Kidney (tissue), 14 donors: ENCODE results near the gene NATD1. TPM values are rescaled to one million over a fixed set of nuclear protein-coding genes. Genes with fewer than 3 reads are reported as not detected.

Experiments used
- DNase-seq, 5 donors: peaks; one replicate each; pipeline ENCODE4 v3.0.0-alpha.2; 2013 to 2020
- FAIRE-seq: peaks from 2 replicates; lab custom pipeline; 2012; peaks lifted over from hg19 to GRCh38; lab: Jason Lieb, UNC
- H3K27ac ChIP-seq, 2 donors: one replicate each; pipeline ENCODE4 v1.7.0; 2013; ENCODE audit warnings: low read depth in 2 of 2, low read length in 2 of 2, inconsistent platforms in 1 of 2
- H3K27me3 ChIP-seq: one replicate; pipeline ENCODE4 v1.7.1; 2013; ENCODE audit warnings: low read length, inconsistent platforms; ENCODE audit not compliant: control insufficient read depth, insufficient read depth
- H3K36me3 ChIP-seq, 3 donors: one replicate each; pipeline versions ENCODE4 v1.7.0 to v1.7.1; 2013; ENCODE audit warnings: low read length in 3 of 3, control low read depth in 1 of 3, inconsistent platforms in 1 of 3; ENCODE audit not compliant: insufficient read depth in 3 of 3, control insufficient read depth in 2 of 3
- H3K4me1 ChIP-seq, 3 donors: one replicate each; pipeline versions ENCODE4 v1.7.0 to v1.7.1; 2013; ENCODE audit warnings: low read length in 3 of 3, inconsistent platforms in 1 of 3, low read depth in 1 of 3; ENCODE audit not compliant: control insufficient read depth in 2 of 3, insufficient read depth in 2 of 3
- H3K4me3 ChIP-seq, 3 donors: one replicate each; pipeline versions ENCODE4 v1.7.0 to v1.8.1; 2013; ENCODE audit warnings: low read length in 3 of 3, control low read depth in 1 of 3, inconsistent platforms in 1 of 3
- H3K9ac ChIP-seq, 3 donors: one replicate each; pipeline versions ENCODE4 v1.7.0 to v1.7.1; 2013; ENCODE audit warnings: low read length in 3 of 3, control low read depth in 1 of 3, inconsistent platforms in 1 of 3
- H3K9me3 ChIP-seq, 3 donors: one replicate each; pipeline versions ENCODE4 v1.7.0 to v1.7.1; 2013; ENCODE audit warnings: low read length in 3 of 3, control low read depth in 1 of 3, inconsistent platforms in 1 of 3; ENCODE audit not compliant: control insufficient read depth in 2 of 3, insufficient read depth in 1 of 3
- CTCF ChIP-seq: IDR thresholded peaks from 3 replicates; pipeline ENCODE4 v1.5.1; 2012; ENCODE audit warnings: mild to moderate bottlenecking, moderate library complexity, borderline replicate concordance; ENCODE audit not compliant: insufficient read depth; ENCODE audit errors: extremely low read depth
- intact Hi-C: fragments of 100-400 bp; cut with DNase I; formaldehyde crosslinking; loops from one replicate; pipeline ENCODE4 v1.11.1; 2022
- polyA plus RNA-seq: library from polyadenylated mRNA; stranded (reverse); fragments of 350-450 nt; fragmentation: Illumina TruSeq; extraction: RNeasy Lipid Tissue Mini Kit (QIAGEN cat#74804); gene quantifications from one replicate; pipeline ENCODE4 v1.2.3, GENCODE V29; 2014; ENCODE audit warnings: low read depth, low replicate concordance; ENCODE audit not compliant: insufficient read depth
- total RNA-seq: library from RNA; stranded (reverse); fragmentation: NEBNext Ultra II Directional; extraction: Animal tissue kit (Norgen Biotek cat#: 25700); gene quantifications from one replicate; pipeline ENCODE4 v1.2.1, GENCODE V29; 2021
- donor health status: control.
- donor health status: control.
- donor health status: control.
- donor health status: control.
- donor health status: control.
- donor health status: DM: yes; HTN: yes; CAD: no.
- donor health status: Normal renal cell carcinoma (clear cell type).

NATD1 gene
- total and polyA plus RNA-seq, 2 donors from 2014 or later = 5.0 to 14.2 TPM

DNA sequence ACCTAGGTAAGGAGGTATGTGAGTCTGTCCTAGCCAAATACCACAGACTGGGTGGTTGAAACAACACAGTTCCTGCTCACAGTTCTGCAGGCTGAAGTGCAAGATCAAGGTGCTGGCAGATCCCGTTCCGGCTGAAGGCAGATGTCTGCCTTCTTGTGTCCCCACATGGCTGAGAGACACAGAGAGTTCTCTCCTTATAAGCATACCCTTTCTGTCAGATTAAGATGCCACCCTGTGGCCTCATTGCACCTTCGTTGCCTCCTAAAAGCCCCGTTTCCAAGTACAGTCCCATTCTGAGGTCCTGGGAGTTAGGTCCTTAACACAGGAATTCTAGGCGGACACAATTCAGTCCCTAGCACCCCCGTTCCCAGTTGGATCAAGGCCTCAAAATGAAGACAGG is 30.1 kb downstream of the NATD1 start:
- no peak overlapping the region for H3K9ac ChIP-seq
- H3K36me3 ChIP-seq = no peaks in the 10 kb centered on the region
- H3K27me3 ChIP-seq = no peaks in the 10 kb centered on the region
- no peak overlapping the region for H3K27ac ChIP-seq
- TF ChIP-seq CTCF = no peak
- no peak for FAIRE-seq
- no peak overlapping the region for H3K4me3 ChIP-seq
- DNase-seq = no peak
- no peaks in the 10 kb centered on the region for H3K4me1 ChIP-seq
- intact Hi-C loops = no loop called here
- H3K9me3 ChIP-seq = no peaks in the 10 kb centered on the region

- Histone ChIP-seq H3K4me1 (peaks cover 0 to 10% (median 4%) of the 10 kb centered on the region in 3 donors), H3K9ac (no peak overlapping the region), H3K27me3 (no peaks in the 10 kb centered on the region), H3K27ac (no peak overlapping the region), H3K36me3 (no peaks in the 10 kb centered on the region), H3K4me3 (no peak overlapping the region), H3K9me3 (no peaks in the 10 kb centered on the region)
- TF ChIP-seq CTCF = no peak
- no peak for FAIRE-seq
- intact Hi-C loops = no loop called here
- DNase-seq = no peak
These were observed 34.3 kb downstream of the NATD1 start for GRCh38 chr17:21218831-21219380.

- no peak for TF ChIP-seq CTCF
- H3K36me3 ChIP-seq = no peaks in the 10 kb centered on the region
- H3K9me3 ChIP-seq = no peaks in the 10 kb centered on the region
- no peak overlapping the region for H3K4me3 ChIP-seq
- H3K27me3 ChIP-seq = no peaks in the 10 kb centered on the region
- peaks cover 0 to 13% (median 6%) of the 10 kb centered on the region in 3 donors for H3K4me1 ChIP-seq
- H3K27ac ChIP-seq = no peak overlapping the region
- peak in 1 of 5 donors; percentile 12 for DNase-seq
- FAIRE-seq = no peak
- H3K9ac ChIP-seq = no peak overlapping the region
- intact Hi-C loops = no loop called here
These were observed 35.1 kb downstream of the NATD1 start for GRCh38 chr17:21218101-21218500.

DNA sequence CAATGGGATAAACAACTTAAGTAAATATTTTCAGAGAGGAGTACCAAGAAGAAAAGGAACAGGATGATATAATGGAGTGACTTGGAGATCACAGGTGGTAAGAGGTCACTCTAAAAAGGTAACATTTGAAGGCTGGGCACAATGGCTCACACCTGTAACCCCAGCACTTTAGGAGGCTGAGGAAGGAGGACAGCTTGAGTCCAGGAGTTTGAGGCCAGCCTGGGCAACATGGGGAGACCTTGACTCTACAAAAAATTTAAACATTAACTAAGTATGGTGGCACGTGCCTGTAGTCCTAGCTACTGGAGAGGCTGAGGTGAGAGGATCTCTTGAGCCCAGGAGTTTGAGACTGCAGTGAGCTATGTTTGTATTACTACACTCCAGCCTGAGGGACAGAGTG is 35.9 kb downstream of the NATD1 start:
- no peak for FAIRE-seq
- no peaks in the 10 kb centered on the region for H3K9me3 ChIP-seq
- H3K27ac ChIP-seq = no peak overlapping the region
- no peak overlapping the region for H3K4me3 ChIP-seq
- H3K27me3 ChIP-seq = no peaks in the 10 kb centered on the region
- intact Hi-C loops = no loop called here
- no peak overlapping the region for H3K9ac ChIP-seq
- H3K36me3 ChIP-seq = no peaks in the 10 kb centered on the region
- no peak for DNase-seq
- TF ChIP-seq CTCF = no peak
- H3K4me1 ChIP-seq = peaks cover 0 to 20% (median 14%) of the 10 kb centered on the region in 3 donors
